A549 (cell line): Measurements from ENCODE around the gene APOBEC4. TPM values are rescaled to one million over a fixed set of nuclear protein-coding genes. Genes with fewer than 3 reads are reported as not detected.

Source experiments
- ATAC-seq, 2 experiments: fragments of 200-7000 bp in 1 of 2; fragments of >200 bp in 1 of 2; cut with Nextera tagmentation in 1 of 2; cut with Tn5 transposase in 1 of 2; 3 replicates each; pipeline versions ENCODE4 v1.8.0 to v1.9.1; 2018 to 2020; ENCODE audit warnings: mild to moderate bottlenecking in 1 of 2, moderate library complexity in 1 of 2
- CTCF ChIA-PET: fragments of 300-600 bp; sonication (Branson Sonifier 250); formaldehyde crosslinking; extraction: SDS; loops from one replicate; lab custom pipeline; 2021; ENCODE audit warnings: antibody characterized with exemption, inconsistent platforms; lab: Yijun Ruan, JAX
- POLR2A ChIA-PET: fragments of 350-600 bp; formaldehyde crosslinking; extraction: SDS; loops from one replicate; lab custom pipeline; 2021; ENCODE audit warnings: antibody characterized with exemption, inconsistent platforms; lab: Yijun Ruan, JAX
- DNase-seq, 2 experiments: peaks; one replicate each; pipeline versions ENCODE4 v3.0.0 to v3.0.0-alpha.2; 2011 to 2016; ENCODE audit warnings: low read depth in 1 of 2, low spot score in 1 of 2
- FAIRE-seq: peaks from 2 replicates; lab custom pipeline; 2011; peaks lifted over from hg19 to GRCh38; lab: Jason Lieb, UNC
- H3K27ac ChIP-seq, 2 experiments: fragments of >200 bp; sonication (Bioruptor Twin); formaldehyde crosslinking; 3 replicates each; pipeline ENCODE4 v1.5.1; 2016 to 2017
- H3K4me1 ChIP-seq: fragments of >200 bp; sonication (Bioruptor Twin); formaldehyde crosslinking; 3 replicates; pipeline ENCODE4 v1.6.1; 2016
- H3K4me2 ChIP-seq: fragments of >200 bp; sonication (Bioruptor Twin); formaldehyde crosslinking; 3 replicates; pipeline ENCODE4 v1.6.1; 2016
- H3K4me3 ChIP-seq: fragments of >200 bp; sonication (Bioruptor Twin); formaldehyde crosslinking; 3 replicates; pipeline ENCODE4 v1.5.1; 2016
- H3K9me3 ChIP-seq: fragments of >200 bp; sonication (Bioruptor Twin); formaldehyde crosslinking; 3 replicates; pipeline ENCODE4 v1.6.1; 2016
- CBX2 ChIP-seq: fragments of 200-600 bp; sonication (generic); IDR thresholded peaks from 2 replicates; pipeline ENCODE4 v1.6.1; 2016; ENCODE audit warnings: low read depth, mild to moderate bottlenecking, borderline replicate concordance
- CHD2 ChIP-seq: fragments of 150-350 bp; IDR thresholded peaks from 2 replicates; pipeline ENCODE4 v1.6.1; 2014; ENCODE audit warnings: low read length; ENCODE audit not compliant: partially characterized antibody
- CHD4 ChIP-seq: fragments of 200-600 bp; sonication (generic); IDR thresholded peaks from 2 replicates; pipeline ENCODE4 v1.6.1; 2016; ENCODE audit warnings: antibody characterized with exemption, mild to moderate bottlenecking, borderline replicate concordance
- CTCF ChIP-seq: fragments of >200 bp; sonication (Bioruptor Twin); formaldehyde crosslinking; IDR thresholded peaks from 3 replicates; pipeline ENCODE4 v1.5.1; 2016
- E2F6 ChIP-seq: IDR thresholded peaks from 2 replicates; pipeline ENCODE4 v1.6.1; 2012; ENCODE audit warnings: low read depth, borderline replicate concordance
- FOSB ChIP-seq: fragments of 250-450 bp; sonication (Bioruptor Pico); IDR thresholded peaks from 2 replicates; pipeline ENCODE4 v1.5.0; 2020; ENCODE audit warnings: mild to moderate bottlenecking, moderate library complexity
- HDAC2 ChIP-seq: fragments of 200-600 bp; sonication (generic); IDR thresholded peaks from 2 replicates; pipeline ENCODE4 v1.6.1; 2016
- HES2 ChIP-seq: fragments of >200 bp; sonication (Bioruptor Twin); formaldehyde crosslinking; IDR thresholded peaks from 2 replicates; pipeline ENCODE4 v1.6.1; 2016
- KDM1A ChIP-seq: fragments of 200-600 bp; sonication (generic); IDR thresholded peaks from 2 replicates; pipeline ENCODE4 v1.6.1; 2016; ENCODE audit warnings: low read depth, mild to moderate bottlenecking
- MAX ChIP-seq: IDR thresholded peaks from 2 replicates; pipeline ENCODE4 v1.6.1; 2012
- NPAS2 ChIP-seq: fragments of 250-450 bp; sonication (Bioruptor Pico); IDR thresholded peaks from 2 replicates; pipeline ENCODE4 v1.8.0; 2022; ENCODE audit warnings: mild to moderate bottlenecking, moderate library complexity, borderline replicate concordance
- PBX3 ChIP-seq: IDR thresholded peaks from 2 replicates; pipeline ENCODE4 v1.6.1; 2012
- RFX5 ChIP-seq: fragments of 450-650 bp; IDR thresholded peaks from 2 replicates; pipeline ENCODE4 v1.7.1; 2014; ENCODE audit warnings: antibody characterized with exemption, mild to moderate bottlenecking, moderate library complexity
- USF2 ChIP-seq: fragments of 450-650 bp; IDR thresholded peaks from 2 replicates; pipeline ENCODE4 v1.6.1; 2014; ENCODE audit warnings: antibody characterized with exemption
- ZC3H11A ChIP-seq: fragments of 450-650 bp; IDR thresholded peaks from 2 replicates; pipeline ENCODE4 v1.6.1; 2014; ENCODE audit warnings: antibody characterized with exemption, mild to moderate bottlenecking
- ZSCAN20 ChIP-seq: fragments of 250-450 bp; sonication (Bioruptor Pico); IDR thresholded peaks from 2 replicates; pipeline ENCODE4 v1.8.0; 2022; ENCODE audit warnings: mild to moderate bottlenecking, moderate library complexity
- WGBS: methylation state at CpG from one replicate; pipeline ENCODE4 v1.1.6; 2017; ENCODE audit errors: missing lambda C conversion rate; 5-methylcytosine and 5-hydroxymethylcytosine counted together
- polyA plus RNA-seq, 4 experiments: library from polyadenylated mRNA; depleted of rRNA in 3 of 4; stranded (reverse); fragments of >200 nt; fragmentation: RNase III in 1 of 4; extraction: RNeasy Plus Mini Kit Qiagen cat#74134 plus additional on column Dnase treatment in 1 of 4; gene quantifications; 2 replicates in 3 of 4; 3 replicates in 1 of 4; pipeline ENCODE4 v1.2.3, GENCODE V29; 2011 to 2017

APOBEC4 gene
- polyA plus RNA-seq, 2 of the 4 experiments (the other 2 are of a cell fraction): not detected

GRCh38 chr1:183600634-183601033 lies 52.5 kb downstream of the APOBEC4 start:
- FAIRE-seq (no peak), ATAC-seq (no peak), DNase-seq (no peak)
- CTCF ChIA-PET: interaction anchor here (0.7 to 1.4 kb wide), 2 partner anchors 33 to 371 kb away, joined by 3 to 4 read pairs; no protein-coding TSS in a partner anchor
- Histone ChIP-seq H3K4me1 (peaks cover 8% of the 10 kb centered on the region; the same call in 2 of the 3 replicates), H3K27ac (peak overlapping the region in 1 of 2 experiments; percentile 17; a peak in 1 of 6 replicates), H3K4me3 (no peak overlapping the region), H3K4me2 (peak overlapping the region; percentile 16; the same call in 1 of the 3 replicates), H3K9me3 (no peaks in the 10 kb centered on the region)
- WGBS: 91% methylated on average over 3 of the region's 3 CpGs
- no peak for TF ChIP-seq CHD2
- POLR2A ChIA-PET: no interaction called here

GRCh38 chr1:183600136-183600535 lies 53.0 kb downstream of the APOBEC4 start:
- peak in 1 of 2 experiments; percentile 58 for DNase-seq
- Histone ChIP-seq H3K9me3 (no peaks in the 10 kb centered on the region), H3K4me3 (no peak overlapping the region)
- CTCF ChIA-PET: interaction anchor here (0.7 to 1.4 kb wide), 4 partner anchors 34 to 370 kb away, joined by 3 to 4 read pairs (median 3); no protein-coding TSS in a partner anchor
- WGBS: 64% methylated on average over 3 of the region's 3 CpGs
- no peak for TF ChIP-seq ZSCAN20 (CRISPR knock-in tag)
- TF ChIP-seq HDAC2: no peak
- TF ChIP-seq, all 56 proteins: peak for 0
- FAIRE-seq (no peak), ATAC-seq (peak; percentile 64 to 75)
- Histone ChIP-seq H3K27ac (no peak overlapping the region; a peak in 2 of 6 replicates), H3K4me1 (peaks cover 8% of the 10 kb centered on the region; the same call in 2 of the 3 replicates), H3K4me2 (peak overlapping the region; percentile 16; the same call in 1 of the 3 replicates)
- POLR2A ChIA-PET: no interaction called here

- Histone ChIP-seq H3K4me3 (no peak overlapping the region), H3K9me3 (no peaks in the 10 kb centered on the region), H3K27ac (no peak overlapping the region), H3K4me2 (no peak overlapping the region)
- POLR2A ChIA-PET: interaction anchor here (0.7 kb wide), 1 partner anchor 13 kb away, joined by 3 read pairs; no protein-coding TSS in a partner anchor
- ATAC-seq (no peak), FAIRE-seq (no peak), DNase-seq (no peak)
- 51% methylated on average over 2 of the region's 2 CpGs for WGBS
- TF ChIP-seq HES2 (no peak), ZC3H11A (no peak), FOSB (CRISPR knock-in tag) (no peak), USF2 (no peak), PBX3 (no peak), KDM1A (no peak), NPAS2 (CRISPR knock-in tag) (no peak), E2F6 (no peak), CHD4 (no peak), CTCF (no peak), MAX (no peak), CBX2 (no peak), RFX5 (no peak)
- TF ChIP-seq, all 56 proteins: peak for 0
- peaks cover 8% of the 10 kb centered on the region; the same call in 2 of the 3 replicates for H3K4me1 ChIP-seq
- CTCF ChIA-PET: interaction anchor here (1.0 kb wide), 1 partner anchor 11 kb away, joined by 3 read pairs; no protein-coding TSS in a partner anchor
Observed at GRCh38 chr1:183598386-183598785, 54.7 kb downstream of the APOBEC4 start.
